ENCODE data around the gene CALD1.

DNA sequence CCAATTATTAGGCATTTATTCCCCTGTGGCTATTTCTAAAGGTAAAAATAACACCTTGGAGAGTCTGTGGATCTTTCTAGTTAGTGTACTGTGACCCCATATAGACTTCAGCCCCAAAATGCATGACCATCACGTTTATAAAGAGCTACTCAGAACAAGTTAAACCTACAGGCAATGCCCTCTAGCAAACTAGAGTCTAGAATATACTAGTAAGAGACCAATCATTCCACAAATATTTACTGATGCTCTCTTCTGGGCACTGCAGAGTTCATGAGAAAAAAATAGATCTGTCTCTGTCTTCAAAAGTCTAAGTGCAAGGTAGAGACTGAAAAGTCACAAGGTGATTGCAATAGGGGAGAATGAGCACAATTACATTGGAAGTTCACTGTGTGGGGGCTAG lies 20.5 kb upstream of the CALD1 start:
- TF ChIP-seq, protein P1, sequence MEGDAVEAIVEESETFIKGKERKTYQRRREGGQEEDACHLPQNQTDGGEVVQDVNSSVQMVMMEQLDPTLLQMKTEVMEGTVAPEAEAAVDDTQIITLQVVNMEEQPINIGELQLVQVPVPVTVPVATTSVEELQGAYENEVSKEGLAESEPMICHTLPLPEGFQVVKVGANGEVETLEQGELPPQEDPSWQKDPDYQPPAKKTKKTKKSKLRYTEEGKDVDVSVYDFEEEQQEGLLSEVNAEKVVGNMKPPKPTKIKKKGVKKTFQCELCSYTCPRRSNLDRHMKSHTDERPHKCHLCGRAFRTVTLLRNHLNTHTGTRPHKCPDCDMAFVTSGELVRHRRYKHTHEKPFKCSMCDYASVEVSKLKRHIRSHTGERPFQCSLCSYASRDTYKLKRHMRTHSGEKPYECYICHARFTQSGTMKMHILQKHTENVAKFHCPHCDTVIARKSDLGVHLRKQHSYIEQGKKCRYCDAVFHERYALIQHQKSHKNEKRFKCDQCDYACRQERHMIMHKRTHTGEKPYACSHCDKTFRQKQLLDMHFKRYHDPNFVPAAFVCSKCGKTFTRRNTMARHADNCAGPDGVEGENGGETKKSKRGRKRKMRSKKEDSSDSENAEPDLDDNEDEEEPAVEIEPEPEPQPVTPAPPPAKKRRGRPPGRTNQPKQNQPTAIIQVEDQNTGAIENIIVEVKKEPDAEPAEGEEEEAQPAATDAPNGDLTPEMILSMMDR (IDR thresholded peaks at IDR 0.05): no peak
- TF ChIP-seq POLR2A (IDR thresholded peaks at IDR 0.05): no peak
